RWPE1 (cell line): ENCODE measurements around the gene ITK.

ENCODE experiments used
- CTCF ChIA-PET: fragments of 350-600 bp; sonication (Branson Sonifier 250); formaldehyde crosslinking; extraction: SDS; loops from one replicate; lab custom pipeline; 2021; lab: Yijun Ruan, JAX
- POLR2A ChIA-PET: fragments of 400-600 bp; formaldehyde crosslinking; extraction: SDS; loops from one replicate; lab custom pipeline; 2020; ENCODE audit warnings: antibody characterized with exemption; ENCODE audit not compliant: low non-redundant PET; lab: Yijun Ruan, JAX
- DNase-seq: peaks from one replicate; pipeline ENCODE4 v3.0.0; 2012; ENCODE audit warnings: low spot score
- H3K27ac ChIP-seq: fragments of 450-650 bp; 2 replicates; pipeline ENCODE4 v1.5.1; 2017
- TF ChIP-seq, protein P1 (sequence below): fragments of 450-650 bp; conservative IDR thresholded peaks from 2 replicates; pipeline ENCODE4 v1.5.1; 2017; ENCODE audit warnings: low read depth, mild to moderate bottlenecking

The ITK gene

DNA sequence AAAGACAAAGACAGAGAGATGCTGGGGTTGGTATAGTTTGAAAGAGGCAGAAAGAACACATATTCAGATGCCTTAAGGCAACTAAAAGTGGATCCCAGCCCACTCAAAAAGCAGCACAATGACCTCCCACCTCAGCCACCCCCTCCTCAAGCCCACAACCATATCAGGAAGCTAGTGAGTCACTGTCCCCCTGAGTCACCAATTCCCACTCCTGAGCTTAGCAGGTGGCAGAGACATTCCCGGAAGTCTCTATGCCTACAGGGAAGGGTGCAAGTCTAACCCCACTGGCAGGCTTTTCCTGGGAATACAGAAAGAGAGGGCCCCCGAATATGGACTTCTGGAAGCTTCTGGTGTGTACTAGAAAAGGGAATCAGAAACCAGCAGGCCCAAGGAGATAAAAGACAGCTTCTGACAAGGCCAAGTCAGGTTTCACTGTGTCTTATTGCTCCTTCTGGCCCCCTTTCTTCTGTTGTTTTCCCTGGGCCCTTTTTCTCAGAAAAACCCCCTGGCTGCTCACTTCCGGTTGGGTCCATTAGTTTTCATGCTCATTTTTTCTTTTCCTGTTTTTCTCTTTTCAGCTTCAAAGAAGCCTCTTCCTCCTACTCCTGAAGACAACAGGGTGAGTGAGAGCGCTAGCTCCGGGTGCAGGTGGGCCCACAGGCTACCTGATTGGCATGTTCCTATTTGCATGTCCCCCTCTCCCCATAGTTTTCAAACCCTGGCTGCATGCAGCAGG lies 36.8 kb downstream of the ITK start:
- ChIA-PET POLR2A (no interaction called here), CTCF (interaction anchor here (0.6 kb wide), 1 partner anchor 116 kb away, joined by 3 read pairs; no protein-coding TSS in a partner anchor)
- no peak overlapping the region for H3K27ac ChIP-seq
- no peak for DNase-seq
- TF ChIP-seq, protein P1, sequence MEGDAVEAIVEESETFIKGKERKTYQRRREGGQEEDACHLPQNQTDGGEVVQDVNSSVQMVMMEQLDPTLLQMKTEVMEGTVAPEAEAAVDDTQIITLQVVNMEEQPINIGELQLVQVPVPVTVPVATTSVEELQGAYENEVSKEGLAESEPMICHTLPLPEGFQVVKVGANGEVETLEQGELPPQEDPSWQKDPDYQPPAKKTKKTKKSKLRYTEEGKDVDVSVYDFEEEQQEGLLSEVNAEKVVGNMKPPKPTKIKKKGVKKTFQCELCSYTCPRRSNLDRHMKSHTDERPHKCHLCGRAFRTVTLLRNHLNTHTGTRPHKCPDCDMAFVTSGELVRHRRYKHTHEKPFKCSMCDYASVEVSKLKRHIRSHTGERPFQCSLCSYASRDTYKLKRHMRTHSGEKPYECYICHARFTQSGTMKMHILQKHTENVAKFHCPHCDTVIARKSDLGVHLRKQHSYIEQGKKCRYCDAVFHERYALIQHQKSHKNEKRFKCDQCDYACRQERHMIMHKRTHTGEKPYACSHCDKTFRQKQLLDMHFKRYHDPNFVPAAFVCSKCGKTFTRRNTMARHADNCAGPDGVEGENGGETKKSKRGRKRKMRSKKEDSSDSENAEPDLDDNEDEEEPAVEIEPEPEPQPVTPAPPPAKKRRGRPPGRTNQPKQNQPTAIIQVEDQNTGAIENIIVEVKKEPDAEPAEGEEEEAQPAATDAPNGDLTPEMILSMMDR = no peak

DNA sequence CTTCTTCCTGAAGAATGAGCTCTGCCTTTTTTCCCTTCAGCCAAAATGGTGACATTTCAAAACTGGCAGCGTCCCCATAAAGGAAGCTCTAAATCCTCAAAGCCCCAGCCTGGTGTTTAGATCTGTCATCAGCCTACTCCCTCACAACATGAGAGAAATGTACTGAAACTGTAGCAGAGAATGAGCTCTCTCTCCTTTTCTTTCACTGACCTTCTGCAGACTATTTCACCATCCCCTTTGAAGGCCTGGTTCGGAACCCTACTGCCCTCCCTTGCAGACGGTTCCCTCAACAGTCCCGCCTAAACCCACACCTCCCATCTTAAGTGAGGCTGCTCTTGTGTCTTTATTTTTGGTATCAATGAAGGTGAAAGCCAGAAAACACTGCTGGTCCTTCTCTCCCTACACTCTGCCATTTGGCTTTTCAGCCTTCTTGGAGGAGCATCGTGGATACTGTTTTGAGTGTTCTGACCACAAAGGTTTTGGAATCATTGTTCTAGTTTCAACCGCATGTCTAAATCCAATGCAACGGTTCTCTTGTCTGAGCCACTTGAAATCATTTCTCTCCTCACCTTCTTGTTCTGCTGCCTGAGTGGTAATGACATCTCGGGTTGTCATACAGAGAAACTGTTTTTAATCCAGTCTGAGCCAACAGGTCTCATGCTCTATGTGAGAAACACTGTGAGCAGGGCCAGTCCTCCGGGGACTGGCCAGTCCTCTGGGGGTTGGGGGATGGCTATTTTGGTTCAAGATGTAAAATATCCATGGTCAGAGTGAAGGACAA lies 39.0 kb downstream of the ITK start:
- TF ChIP-seq, protein P1 = no peak
- no peak for DNase-seq
- POLR2A ChIA-PET = no interaction called here
- CTCF ChIA-PET = interaction anchor here (0.7 kb wide), 1 partner anchor 23 kb away, joined by 3 read pairs; no protein-coding TSS in a partner anchor
- no peak overlapping the region for H3K27ac ChIP-seq

DNA sequence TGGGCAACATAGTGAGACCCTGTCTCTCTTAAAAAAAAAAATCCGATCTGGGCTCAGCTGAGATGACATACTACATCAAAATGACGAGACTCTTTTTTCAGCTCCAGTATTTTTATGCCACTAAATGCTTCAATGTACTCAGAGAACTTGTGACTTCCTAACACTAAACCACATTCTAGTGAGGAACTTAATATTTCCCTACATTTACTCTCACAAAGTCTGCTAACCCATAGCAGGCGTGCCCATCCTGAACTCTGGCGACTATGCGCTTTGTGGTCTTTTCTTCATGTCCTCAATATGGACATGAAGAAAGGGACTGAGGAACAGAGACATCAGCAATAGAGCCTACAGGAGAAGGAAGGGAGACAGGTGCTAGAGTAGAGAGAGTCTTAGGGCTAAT lies 41.3 kb downstream of the ITK start:
- H3K27ac ChIP-seq = no peak overlapping the region
- ChIA-PET CTCF (no interaction called here), POLR2A (no interaction called here)
- TF ChIP-seq, protein P1 = no peak
- no peak for DNase-seq

DNA sequence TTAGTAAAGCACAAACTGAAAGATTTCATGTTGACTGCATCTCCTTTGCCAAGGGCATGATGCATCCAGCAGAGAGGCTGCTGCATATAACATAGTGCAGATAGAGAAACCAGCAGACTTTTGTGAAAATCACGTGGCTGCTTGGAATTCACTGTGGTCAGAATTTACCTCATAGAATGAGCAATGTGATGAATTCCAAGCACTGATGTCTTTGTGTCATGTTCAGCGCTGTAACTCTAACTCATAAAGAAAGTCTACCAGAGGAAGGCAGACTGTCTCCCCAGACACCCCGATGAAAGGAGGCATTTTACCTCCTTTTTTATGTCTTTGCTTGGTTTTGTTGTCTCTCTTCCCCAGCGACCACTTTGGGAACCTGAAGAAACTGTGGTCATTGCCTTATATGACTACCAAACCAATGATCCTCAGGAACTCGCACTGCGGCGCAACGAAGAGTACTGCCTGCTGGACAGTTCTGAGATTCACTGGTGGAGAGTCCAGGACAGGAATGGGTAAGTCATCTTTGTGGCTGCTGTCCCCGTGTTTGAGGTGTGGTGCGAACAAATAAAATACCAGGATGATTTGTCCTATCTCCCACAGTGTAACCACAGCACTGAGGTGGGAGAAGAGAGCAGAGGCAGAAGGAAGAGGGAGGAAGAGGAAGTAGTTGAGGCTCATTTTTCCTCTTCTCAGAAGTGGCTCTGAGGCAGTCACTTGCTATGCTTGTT lies 42.0 kb downstream of the ITK start:
- POLR2A ChIA-PET = no interaction called here
- TF ChIP-seq, protein P1 = no peak
- CTCF ChIA-PET = no interaction called here
- no peak for DNase-seq
- H3K27ac ChIP-seq = no peak overlapping the region

DNA sequence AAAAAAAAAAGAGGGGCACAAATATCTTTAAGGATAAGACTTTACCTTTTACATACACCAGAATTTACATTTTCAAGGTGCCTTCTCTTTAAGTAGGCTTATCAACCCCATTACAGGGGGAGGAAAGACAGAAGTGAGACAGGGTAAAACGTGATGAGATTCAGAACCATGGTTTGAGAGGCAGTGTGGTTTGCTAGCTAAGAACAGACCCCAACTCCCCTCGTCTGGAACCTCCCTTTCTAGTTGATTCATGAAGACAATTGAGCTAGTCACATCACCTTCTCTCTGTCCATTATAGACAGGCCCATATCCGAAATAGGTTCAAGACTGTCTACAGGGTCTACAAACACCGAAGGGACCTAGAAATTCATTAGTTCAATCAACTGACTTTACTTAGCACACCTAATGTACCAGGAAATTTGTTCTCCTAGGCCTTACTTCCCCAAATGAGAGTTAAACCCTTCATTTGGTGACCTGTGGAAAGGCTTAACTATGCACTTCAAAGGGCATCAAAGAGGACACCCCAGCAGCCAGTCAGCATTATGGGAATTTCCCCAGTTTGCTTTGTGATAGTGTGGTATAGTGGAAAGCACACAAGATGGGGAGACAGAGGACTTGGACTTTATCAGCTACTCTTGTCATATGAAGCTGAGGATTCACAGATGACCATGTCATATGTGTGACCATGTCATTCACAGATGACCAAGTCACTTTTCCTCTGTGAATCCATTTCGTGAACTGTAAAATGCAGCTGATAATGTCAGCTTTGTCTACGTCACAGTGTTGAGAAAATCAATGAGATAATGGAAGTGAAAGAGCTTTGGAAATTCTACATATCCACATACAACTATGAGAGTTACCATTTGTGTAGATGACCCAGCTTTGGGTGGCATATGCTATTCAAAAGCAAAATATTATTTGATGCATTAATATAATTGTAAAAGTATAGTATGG lies 45.1 kb downstream of the ITK start:
- CTCF ChIA-PET = no interaction called here
- TF ChIP-seq, protein P1 = no peak
- POLR2A ChIA-PET = no interaction called here
- no peak for DNase-seq
- no peak overlapping the region for H3K27ac ChIP-seq
